Measurements from ENCODE around the gene WDFY4.

Gene WDFY4

DNA sequence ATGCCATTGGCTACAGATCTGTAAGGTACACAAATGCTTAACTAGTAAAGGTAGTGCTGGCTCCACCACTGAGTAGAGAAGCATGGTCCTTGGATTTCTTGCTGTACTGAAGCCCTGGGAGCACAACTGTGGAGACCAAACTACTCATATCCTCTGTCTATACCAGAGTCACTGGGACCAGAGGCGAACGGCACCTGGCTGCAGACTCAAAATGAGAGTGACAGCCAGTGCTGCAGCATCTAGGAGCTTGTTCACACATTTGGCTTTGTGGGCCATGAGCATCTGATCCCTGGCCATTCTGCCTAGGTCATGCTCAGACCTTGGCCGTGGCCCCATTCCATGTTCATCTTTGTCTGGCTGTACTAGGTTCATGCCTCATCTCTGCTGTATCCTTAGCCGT, 223.1 kb downstream of the WDFY4 start:
- DNase-seq (ENCODE audit: low spot score) = no peak

GRCh38 chr10:48910548-48910947, 225.9 kb downstream of the WDFY4 start:
- no peak for DNase-seq (ENCODE audit: low spot score)

DNA sequence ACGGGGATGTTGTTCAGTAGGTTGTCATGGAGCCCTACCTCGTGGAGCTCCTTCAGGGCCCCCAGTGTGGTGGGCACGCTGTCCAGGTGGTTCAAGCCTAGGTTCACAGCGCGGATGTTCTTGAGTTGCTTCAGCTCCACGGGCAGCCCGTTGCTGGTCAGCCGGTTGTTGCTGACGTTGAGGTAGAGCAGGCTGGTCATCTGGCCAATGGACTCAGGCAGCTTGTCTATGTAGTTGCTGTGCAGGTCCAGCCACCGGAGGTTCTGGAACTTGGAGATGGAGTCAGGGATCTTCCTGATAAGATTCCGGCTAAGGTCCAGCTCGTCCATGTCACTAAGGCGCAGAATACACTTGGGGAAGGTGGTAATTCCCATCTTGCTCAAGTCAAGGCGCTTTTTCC, 229.0 kb downstream of the WDFY4 start:
- DNase-seq (ENCODE audit: low spot score) = no peak

DNA sequence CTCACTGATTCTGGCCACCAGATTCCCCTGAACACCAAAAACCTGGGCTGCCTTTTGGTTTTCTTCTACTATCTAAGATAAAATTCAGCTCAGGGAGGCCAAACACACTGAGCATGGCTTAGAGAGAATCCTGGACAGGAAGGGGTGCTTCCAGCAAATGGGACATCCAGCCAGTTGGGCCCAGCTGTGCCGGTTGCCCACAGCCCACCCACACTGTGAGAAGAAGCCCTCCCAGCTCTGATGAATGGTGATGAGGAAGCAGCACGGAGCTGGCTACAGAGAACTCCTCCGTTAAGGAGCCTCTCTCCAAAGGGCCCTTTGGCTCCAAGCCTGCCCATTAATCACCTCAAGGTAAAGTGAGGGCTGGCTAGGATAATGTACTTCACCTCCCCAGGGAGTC, 239.1 kb downstream of the WDFY4 start:
- no peak for DNase-seq (ENCODE audit: low spot score)

- DNase-seq (ENCODE audit: low spot score) = no peak
These were observed 240.3 kb downstream of the WDFY4 start for GRCh38 chr10:48924988-48925387.

DNA sequence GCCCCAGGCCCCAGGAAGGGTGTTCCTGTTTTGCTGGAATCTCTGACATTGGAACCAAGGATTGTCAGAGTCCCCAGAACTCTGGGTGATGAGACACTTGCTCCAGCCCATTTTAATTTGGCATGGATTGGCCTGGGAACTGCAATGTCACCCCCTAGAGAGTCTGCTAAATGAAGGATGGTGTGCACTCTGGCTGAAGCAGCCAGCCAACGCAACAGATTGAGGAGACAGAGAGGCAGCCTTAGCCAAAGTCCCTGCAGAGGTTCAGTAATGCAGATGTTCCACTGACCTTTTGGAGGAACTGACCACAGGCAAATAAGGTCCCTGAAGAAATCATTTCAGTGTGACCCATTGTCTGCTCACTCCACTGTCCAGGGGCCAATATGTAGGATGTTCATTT, 241.6 kb downstream of the WDFY4 start:
- DNase-seq (ENCODE audit: low spot score) = no peak

DNA sequence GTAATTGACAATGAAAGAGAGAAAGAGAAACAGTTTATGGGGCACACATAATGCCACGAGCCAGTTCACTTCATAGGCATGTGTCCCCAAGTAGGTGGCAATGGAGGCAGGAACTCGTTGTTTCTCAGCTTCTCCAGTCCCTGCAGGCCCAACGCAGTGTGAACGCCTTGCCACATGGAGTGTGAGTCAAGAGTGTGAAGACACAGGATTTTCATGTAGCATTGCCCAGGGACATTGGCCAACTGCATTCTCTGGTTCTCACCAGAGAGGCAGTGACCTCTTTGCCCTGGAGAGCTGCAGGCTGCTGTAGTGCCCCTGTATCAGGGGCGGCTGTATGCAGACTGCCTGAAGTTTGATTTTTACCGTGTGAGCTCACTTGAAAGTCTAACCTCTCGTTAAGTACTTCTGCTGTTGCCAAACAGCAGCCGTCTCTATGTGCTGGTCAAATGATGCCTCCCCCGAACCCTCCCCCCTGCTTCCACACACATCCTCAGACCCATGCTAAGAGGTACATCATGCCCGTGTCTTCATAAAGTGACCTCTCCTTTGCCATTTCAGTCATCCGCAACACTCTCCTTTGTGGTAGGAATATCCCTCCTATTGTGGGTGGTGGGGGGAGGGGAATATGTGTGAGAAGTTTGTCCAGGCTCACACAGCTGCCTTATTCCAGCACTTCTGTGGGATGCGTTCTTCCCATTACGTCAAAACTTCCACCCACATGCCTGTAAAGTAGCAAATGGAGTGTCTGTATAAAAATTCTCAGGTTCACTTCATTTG, 242.3 kb downstream of the WDFY4 start:
- DNase-seq (ENCODE audit: low spot score) = no peak

DNA sequence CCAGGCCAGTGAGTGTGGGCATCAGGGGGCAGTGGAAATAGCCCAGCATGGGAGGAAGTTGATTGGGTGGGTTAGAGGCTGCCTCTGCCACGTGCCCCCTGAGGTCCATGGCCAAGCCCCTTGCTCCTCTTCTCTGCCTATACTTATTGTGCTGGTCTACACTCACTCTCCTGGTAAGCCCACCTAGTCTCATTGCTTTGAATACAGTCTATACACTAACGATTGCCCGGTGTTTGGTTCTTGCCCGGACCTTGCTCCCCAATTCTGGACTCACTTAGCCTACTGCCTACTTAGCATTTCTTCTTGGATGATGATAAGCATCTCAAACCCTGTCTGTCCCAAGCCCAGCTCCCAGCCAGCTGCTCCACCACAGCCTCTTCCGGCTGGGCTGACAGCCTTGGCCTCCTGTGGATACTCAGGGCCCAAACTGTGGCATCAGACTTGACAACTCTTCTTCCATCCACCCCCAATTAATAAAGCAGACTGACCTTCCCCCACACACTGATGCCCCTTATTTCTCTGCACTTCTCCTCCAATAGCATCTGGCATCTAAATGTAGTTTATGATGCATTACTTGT, 244.8 kb downstream of the WDFY4 start:
- no peak for DNase-seq (ENCODE audit: low spot score)

DNA sequence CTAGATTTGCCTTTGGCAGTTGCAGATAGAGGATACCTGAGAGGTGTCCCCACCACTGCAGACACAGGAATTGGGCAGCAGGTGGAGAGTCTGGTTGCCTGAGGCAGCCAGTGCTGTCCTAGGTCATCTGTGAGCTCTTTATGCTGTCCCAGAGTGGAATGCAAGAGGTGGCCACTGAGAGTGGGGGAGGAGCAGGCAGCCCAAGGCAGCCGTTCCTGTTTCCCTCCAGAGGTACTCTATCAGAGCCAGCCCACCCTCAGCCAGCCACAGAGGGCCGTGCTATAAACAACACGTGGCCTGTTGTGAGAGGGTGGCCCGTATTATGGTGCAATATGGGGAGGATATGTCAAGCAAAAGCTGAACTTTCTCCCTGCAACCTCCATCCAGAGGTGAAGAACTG, 246.5 kb downstream of the WDFY4 start:
- no peak for DNase-seq (ENCODE audit: low spot score)

DNA sequence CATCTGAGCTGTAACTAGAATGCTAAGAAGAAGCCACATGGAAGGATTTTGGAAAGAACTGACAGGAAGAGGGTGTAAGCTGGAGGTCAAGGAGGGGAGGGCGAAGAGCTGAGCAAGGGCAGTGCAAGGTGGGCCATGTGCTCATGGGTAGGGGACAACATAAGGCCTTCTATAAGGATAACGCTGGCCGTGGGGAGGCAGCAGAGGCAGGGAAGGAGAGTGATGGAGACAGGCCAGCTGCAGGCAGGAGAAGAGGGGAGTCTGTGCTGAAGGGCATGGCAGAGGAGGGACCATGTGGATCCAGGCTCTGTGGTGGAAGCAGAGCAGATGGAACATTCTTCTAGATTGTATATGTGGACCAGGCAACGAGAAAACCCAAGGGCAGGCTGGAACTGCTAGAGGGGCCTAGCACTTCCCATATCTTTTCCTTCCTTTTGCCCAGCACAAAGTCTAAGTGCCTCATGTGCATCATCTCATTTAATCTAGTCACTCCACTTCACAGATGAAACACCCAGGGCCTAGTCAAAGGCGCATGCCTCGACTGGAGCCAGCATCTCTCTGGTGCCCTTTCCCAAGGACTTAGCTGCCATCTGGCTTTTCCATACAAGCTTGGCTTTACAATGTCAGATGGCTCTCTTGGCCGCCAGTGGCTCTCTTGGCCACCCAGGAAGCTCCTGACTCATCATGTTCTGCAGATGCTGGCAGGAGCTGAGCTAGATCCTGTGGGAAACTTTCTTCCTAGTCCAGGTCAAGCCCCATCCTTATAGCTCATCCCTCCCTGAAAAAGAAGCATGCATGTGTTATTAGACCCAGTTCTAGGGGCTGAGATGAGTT, 248.4 kb downstream of the WDFY4 start:
- no peak for DNase-seq (ENCODE audit: low spot score)

GRCh38 chr10:48934672-48935501, 250.2 kb downstream of the WDFY4 start:
- no peak for DNase-seq (ENCODE audit: low spot score)

- DNase-seq (ENCODE audit: low spot score) = no peak
These were observed 250.9 kb downstream of the WDFY4 start for GRCh38 chr10:48935577-48935976.

DNA sequence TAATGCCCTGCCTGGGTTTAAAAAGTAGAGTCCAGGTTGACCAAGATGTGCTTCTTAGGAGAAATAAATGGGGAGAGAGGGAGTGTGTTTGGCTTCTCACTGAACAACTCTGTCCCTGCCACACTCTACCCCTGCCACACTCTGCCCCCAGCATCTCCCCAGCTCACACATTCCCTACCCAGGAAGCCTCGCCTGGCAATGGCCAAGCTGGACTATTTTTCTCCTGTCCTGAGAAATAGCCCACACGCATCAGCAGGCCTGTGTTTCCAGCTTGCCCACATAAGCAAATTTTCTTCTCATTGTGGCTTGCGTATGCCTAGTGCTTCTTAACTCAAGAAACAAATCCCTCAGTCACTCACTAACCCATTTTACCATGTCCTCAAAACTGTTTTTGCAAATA, 253.1 kb downstream of the WDFY4 start:
- DNase-seq (ENCODE audit: low spot score) = no peak

GRCh38 chr10:48938281-48938680, 253.6 kb downstream of the WDFY4 start:
- no peak for DNase-seq (ENCODE audit: low spot score)

DNA sequence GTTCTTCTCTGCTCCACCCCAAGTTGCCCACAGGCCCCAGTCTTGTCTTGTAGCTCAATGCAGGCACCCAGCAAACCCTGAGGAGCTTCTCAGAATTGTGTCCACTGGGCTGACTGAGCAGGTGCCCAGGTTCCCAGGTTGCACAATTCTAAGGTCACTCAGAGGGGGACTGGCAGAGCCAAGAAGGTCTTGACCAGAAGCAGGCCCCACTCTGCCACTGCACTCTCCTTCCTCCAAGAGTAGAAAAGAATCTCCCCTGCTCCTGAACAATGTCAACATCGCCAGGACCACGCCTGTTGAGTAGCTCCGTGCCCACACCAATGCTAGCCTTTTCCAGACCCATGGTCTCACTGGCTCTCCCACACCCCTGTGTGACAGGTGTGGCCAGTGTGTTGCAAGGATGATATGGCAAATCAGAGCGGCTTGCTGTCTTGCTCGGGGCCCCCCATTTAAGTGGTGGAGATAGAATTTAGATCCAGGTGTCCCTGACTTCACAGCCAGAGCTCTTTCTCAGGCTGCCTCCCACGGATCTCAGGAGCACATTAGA, 254.4 kb downstream of the WDFY4 start:
- DNase-seq (ENCODE audit: low spot score) = no peak

GRCh38 chr10:48939790-48940325, 255.2 kb downstream of the WDFY4 start, which contains the start of gene LRRC18:
Gene LRRC18, minus strand, starts transcription at chr10:48939840. Its CDS starts 25,685 bp downstream, at chr10:48914155.
- DNase-seq (ENCODE audit: low spot score) = no peak

DNA sequence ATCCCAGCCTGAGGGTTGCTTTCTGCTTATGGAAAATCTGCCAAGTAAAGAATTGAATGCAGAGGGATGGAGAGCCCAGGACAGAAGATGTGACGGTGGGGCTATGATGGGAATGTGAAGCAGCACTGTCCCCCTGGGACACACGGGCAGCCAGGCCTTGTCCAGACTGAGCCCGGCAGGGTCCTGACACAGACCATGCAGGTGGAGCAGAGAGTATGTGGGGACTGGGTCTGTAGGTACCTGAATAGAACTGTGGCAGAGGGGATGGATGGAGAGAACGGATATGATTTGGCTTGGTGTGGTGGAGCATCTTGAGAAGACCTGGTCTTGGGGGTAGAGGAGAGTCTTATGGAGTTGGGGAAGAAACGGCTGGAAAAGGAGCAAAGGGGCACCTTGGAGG, 255.7 kb downstream of the WDFY4 start:
- DNase-seq (ENCODE audit: low spot score) = no peak

- no peak for DNase-seq (ENCODE audit: low spot score)
These were observed 256.3 kb downstream of the WDFY4 start for GRCh38 chr10:48940958-48941357.

DNA sequence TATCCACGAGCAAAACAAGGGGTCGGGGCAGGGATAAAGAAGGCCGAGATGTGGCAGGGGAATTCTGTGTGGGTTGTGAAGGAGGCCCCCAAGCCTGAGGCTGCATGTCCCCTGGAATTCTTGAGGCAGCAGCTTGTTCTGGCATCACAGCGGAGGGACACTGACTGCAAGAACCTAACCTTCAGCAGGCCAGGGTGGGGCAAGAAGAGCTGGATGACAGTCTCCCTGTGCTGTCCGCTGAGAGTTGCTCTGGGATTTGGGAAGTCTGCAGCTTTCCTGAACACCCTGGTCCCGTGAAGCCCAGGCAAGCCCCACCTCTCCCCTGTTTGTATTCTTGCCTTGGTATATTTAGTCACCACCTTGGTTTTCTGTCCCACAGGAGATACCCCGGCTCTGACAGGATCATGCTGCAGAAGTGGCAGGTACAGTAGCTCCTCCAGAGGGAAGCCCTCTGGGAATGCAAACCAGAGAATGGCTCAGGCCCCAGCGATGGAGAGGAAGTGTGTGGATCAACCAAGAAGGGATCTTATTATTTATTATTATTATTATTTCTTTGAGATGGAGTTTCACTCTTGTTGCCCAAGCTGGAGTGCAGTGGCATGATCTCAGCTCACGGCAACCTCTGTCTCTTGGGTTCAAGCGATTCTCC, 256.9 kb downstream of the WDFY4 start:
- DNase-seq (ENCODE audit: low spot score) = no peak

DNA sequence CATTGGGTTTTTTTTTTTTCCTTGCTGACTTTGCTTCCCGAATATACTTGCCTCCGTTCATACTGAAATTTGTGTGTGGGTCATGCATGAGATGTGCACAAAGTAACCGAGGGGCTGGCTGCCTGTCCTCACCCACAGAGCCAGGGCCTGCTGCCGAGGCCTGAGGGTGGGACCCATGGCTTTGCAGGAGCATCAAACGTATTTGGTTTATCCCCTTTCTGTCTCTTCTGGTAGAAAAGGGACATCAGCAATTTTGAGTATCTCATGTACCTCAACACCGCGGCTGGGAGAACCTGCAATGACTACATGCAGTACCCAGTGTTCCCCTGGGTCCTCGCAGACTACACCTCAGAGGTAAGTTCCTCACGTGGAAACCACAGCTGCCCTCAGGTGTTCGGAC, 258.4 kb downstream of the WDFY4 start:
- DNase-seq (ENCODE audit: low spot score) = no peak

DNA sequence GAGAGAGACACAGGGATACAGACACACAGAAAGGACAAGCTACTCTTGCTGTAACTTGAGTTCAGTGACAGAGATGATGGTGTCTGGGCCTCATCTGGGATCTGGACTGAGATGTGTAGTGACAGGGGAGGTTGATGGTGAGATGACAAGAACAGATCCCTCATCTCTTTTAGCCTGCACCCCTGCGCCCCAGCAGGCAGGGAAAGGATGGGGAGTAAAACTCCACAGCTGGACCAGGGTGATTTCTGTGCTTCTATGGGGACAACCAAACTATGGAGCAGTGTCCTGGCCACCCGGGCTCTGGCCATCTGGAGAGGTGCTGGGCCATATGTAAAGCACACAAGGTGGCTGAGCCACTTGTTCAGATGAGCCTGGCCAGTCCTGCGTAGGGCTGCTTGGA, 259.5 kb downstream of the WDFY4 start:
- no peak for DNase-seq (ENCODE audit: low spot score)

Measured in D341Med (cell line).